Suppressor macrophage treated with lipopolysaccharide for 4 hours (primary cell): Measurements from ENCODE around the gene PPAN.

Experiments used
- DNase-seq: peaks from one replicate; pipeline ENCODE4 v3.0.0-alpha.2; 2020

The PPAN gene

GRCh38 chr19:10092648-10093294, 13.4 kb upstream of the PPAN start:
- DNase-seq = no peak

GRCh38 chr19:10093295-10094186, 12.6 kb upstream of the PPAN start:
- DNase-seq = no peak

DNA sequence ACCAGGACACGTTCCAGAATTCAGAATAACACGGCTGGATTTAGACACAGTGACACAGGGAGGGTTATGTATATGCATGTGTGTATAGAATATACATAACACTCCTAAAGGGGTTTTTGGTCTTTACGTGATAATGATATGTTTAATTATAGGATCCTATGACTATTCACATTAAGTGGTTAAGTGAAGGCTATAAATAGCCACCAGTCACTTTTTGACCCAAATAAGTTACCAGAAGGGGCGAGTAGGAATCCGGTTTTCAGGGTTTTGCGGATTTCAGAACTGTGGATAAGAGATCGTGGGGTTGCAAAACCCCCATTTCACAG, 10.6 kb upstream of the PPAN start:
- DNase-seq = no peak

- peak; percentile 98 for DNase-seq
Observed at GRCh38 chr19:10095948-10096614, 10.1 kb upstream of the PPAN start.

DNA sequence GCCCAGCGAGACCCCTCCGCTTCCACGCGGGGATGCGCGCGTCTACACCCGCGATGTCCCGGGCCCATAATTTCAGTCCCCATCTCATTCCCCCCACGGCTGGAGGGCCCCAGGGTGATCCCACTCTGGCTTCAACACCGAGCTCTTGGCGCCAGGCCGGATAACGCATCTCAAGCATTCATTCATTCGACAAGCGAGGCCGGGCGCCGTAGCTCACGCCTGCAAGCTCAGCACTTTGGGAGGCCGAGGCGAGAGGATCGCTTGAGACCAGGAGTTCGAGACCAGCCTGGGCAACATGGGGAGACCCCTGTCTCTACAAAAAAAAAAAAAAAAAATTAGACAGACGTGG, 9.6 kb upstream of the PPAN start:
- no peak for DNase-seq

GRCh38 chr19:10100163-10100785, 5.9 kb upstream of the PPAN start:
- no peak for DNase-seq

GRCh38 chr19:10102787-10103236, 3.4 kb upstream of the PPAN start:
- no peak for DNase-seq

GRCh38 chr19:10104130-10104513, 2.0 kb upstream of the PPAN start:
- DNase-seq = no peak

- peak; percentile 47 for DNase-seq
Observed at GRCh38 chr19:10104665-10105508, 1.3 kb upstream of the PPAN start.

DNA sequence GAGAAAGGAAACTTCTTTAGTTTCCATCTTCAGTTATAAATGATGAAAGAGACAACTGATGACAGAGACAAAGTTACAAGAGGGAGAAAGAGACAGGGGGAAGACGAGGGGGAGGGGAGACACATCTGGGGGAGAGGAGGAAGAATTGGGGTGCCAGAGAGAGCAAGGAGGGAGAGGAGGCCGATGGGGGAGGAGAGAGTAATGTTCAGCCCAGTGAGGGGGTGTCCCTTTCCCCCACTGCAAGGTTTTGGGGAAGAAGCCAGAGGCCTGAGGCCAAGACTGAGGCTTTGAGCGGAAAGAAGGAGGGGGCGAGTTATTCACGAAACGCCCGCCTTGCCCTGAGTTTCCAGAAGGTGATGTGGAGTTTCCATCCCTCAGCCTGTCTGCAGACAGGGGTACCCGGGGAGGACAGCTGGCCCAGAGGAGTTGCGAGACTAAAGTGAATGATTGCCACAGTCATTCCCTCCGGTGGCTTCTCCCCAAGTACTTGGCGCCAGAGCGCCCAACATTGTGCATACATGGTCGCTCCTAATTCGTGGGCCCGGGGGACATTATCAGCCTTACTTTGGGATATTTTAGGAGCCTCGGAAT, 558 bp upstream of the PPAN start:
- peak; percentile 57 for DNase-seq

GRCh38 chr19:10107254-10107653, 1.1 kb downstream of the PPAN start:
- DNase-seq = no peak

DNA sequence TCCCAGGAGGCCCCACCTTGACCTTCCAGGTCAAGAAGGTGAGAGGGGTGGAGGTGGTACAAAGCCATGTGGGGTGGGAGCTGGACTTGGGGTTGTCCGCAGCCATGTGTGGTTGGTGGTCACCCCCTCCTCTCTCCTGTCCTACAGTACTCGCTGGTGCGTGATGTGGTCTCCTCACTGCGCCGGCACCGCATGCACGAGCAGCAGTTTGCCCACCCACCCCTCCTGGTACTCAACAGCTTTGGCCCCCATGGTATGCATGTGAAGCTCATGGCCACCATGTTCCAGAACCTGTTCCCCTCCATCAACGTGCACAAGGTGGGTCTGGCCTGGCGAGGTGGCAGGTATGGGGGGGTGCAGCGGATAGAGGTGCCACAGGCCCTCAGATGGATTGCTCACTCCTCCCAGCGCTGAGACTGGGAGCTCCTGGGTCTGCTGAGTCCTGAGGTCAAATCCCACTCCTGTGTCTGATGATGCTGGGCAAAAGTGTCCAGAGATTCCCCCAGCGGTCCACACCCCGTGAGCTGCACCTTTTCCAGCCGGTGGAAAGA, 1.7 kb downstream of the PPAN start:
- DNase-seq = no peak

DNA sequence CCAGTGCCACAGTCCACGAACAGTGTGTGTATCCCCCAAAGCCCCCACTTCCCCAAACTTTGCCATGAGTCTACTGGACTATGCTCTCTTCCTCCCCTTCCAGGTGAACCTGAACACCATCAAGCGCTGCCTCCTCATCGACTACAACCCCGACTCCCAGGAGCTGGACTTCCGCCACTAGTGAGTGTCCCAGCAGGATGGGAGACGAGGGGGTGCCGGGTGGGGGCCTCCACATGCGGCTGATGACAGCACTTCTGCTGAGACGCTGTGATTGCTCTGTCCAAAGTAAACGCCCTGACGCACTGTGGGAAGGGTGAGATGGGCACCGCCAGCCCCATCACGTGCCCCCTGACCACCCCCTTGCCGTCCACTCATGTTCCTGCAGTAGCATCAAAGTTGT, 3.4 kb downstream of the PPAN start:
- DNase-seq = no peak

GRCh38 chr19:10110076-10110971, 4.2 kb downstream of the PPAN start:
- DNase-seq = no peak

DNA sequence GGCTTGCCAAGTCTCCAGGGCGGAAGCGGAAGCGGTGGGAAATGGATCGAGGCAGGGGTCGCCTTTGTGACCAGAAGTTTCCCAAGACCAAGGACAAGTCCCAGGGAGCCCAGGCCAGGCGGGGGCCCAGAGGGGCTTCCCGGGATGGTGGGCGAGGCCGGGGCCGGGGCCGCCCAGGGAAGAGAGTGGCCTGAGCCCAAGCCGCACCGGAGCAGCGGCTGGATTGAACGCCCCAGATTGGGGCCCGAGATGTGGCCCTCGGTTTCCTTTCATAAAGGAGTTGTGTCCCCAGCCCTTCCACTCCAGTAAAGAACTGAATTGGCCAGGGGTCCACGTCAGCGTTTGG, 4.8 kb downstream of the PPAN start:
- no peak for DNase-seq

- DNase-seq = peak; percentile 75
Observed at GRCh38 chr19:10111405-10111811, 5.2 kb downstream of the PPAN start, which contains the start of gene P2RY11. Gene P2RY11 (plus strand): TSS chr19:10111693. CDS start chr19:10111722, 29 bp downstream.

DNA sequence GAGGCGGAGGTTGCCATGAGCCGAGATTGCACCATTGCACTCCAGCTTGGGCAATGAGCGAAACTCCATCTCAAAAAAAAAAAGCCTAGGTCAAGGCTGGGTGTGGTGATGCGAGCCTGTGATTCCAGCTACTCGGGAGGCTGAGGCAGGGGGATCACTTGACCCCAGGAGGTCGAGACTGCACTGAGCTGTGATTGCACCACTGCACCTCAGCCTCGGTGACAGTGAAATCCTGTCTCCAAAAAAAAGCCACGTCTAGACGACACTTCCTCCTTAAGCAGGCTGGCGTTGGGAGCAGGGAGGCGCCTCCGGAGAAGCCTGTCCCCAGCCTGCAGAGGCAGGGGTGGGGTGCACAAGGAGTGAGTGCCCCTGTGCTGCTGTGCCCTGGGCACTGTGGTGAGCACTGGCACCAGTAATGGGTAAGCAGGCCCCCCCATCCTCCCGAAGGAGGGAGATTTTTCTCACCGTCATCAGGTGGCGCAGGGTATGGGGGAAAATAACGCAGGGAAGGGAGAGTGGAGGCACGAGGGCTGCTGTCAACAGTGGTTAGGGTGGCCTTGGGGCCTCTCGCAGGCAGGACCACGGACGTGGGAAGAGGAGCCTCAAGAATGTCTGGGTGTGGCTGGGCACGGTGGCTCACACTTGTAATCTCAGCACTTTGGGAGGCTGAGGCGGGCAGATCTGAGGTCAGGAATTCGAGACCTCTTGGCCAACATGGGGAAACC, 6.0 kb downstream of the PPAN start:
- peak; percentile 88 for DNase-seq

DNA sequence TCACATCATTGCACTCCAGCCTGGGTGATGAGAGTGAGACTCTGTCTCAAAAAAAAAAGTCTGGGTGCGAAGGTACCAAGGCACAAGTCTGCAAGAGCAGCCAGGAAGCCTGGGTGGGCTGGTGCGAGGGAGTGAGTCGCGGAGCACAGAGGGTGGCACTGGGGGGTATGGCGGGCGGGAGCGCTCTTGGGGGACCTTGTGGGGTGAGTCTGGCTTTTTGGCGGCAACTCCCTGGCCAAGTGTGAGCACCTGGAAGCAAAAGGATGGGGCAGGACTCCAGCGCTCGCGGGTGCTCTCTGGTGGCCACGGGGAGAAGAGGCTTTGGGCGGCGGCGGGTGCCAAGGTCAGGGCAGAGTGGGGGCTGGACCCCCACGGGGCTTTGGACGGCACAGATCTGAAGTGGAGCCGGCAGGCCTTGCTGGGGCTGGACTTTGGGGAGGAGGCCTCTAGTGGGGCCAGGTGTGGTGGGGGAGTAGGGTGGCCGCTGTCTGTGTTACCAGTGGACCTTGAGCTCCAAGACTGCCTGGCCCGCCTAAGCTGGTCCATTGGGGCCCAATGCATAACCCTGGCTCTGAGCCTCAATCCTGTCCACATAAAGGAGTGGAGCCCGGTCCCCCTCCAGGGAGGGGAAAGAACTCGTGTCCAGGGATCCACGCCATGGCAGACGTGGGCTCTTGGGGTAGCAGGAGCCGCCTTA, 6.9 kb downstream of the PPAN start:
- DNase-seq = no peak

GRCh38 chr19:10113592-10113963, 7.4 kb downstream of the PPAN start:
- no peak for DNase-seq
